HCT116 (cell line): ENCODE results near the gene RBBP8. TPM values are rescaled to one million over a fixed set of nuclear protein-coding genes. Genes with fewer than 3 reads are reported as not detected.
"Not testable (repeated sequence)": the region's sequence is repeated elsewhere in the genome, so short reads cannot be mapped to it uniquely, and the experiment has no call there.

Experiments
- ATAC-seq: fragments of 200-7000 bp; cut with Tn5 transposase; 2 replicates; pipeline ENCODE4 v1.9.1; 2020; ENCODE audit warnings: mild to moderate bottlenecking, moderate library complexity
- BruUV-seq: library from RNA; stranded (reverse); fragments of 400-500 nt; replicated peaks from 2 replicates; lab custom pipeline; 2021; lab: Mats Ljungman, UMichigan
- CTCF ChIA-PET: fragments of 300-600 bp; sonication (Branson Sonifier 250); formaldehyde crosslinking; loops from one replicate; lab custom pipeline; 2021; ENCODE audit warnings: antibody characterized with exemption; lab: Charles Lee
- POLR2A ChIA-PET: fragments of 300-600, 350-600 bp; sonication (Branson Sonifier 250); formaldehyde crosslinking; loops from one replicate; lab custom pipeline; 2021; ENCODE audit warnings: antibody characterized with exemption; lab: Charles Lee
- RAD21 ChIA-PET, 2 experiments: fragments of 300-600 bp; sonication (Branson Sonifier 250); formaldehyde crosslinking; loops; one replicate each; lab custom pipeline; 2023; ENCODE audit warnings: low total read pairs in 2 of 2; ENCODE audit not compliant: uncharacterized antibody in 2 of 2, unreplicated experiment in 2 of 2, low non-redundant PET in 1 of 2; lab: Charles Lee
- DNase-seq: peaks from one replicate; pipeline ENCODE4 v3.0.0-alpha.2; 2010; ENCODE audit warnings: low read depth, low spot score
- H2AFZ ChIP-seq: fragments of 200-600 bp; shearing (Covaris generic), sonication (generic); 2 replicates; pipeline ENCODE4 v1.6.1; 2017; ENCODE audit warnings: low read depth, mixed run types, mixed read lengths, antibody characterized with exemption, low read length; ENCODE audit not compliant: poor library complexity, severe bottlenecking
- H3K27ac ChIP-seq: 2 replicates; pipeline ENCODE4 v1.5.1; 2012; ENCODE audit warnings: low read depth, low read length
- H3K27me3 ChIP-seq: fragments of 200-600 bp; sonication (generic); 2 replicates; pipeline ENCODE4 v1.6.1; 2016; ENCODE audit warnings: mixed run types, low read length, mixed read lengths; ENCODE audit not compliant: insufficient read depth
- H3K36me3 ChIP-seq, 2 experiments: fragments of 200-500 bp in 1 of 2; fragments of 200-600 bp in 1 of 2; sonication (Bioruptor generic) in 1 of 2; sonication (generic) in 1 of 2; 2 replicates each; pipeline versions ENCODE4 v1.5.1 to v1.6.1; 2014 to 2016; ENCODE audit warnings: low read length in 2 of 2, inconsistent platforms in 1 of 2, mixed read lengths in 1 of 2, mixed run types in 1 of 2; ENCODE audit not compliant: insufficient read depth in 2 of 2, control insufficient read depth in 1 of 2
- H3K4me1 ChIP-seq, 2 experiments: fragments of 200-600 bp in 1 of 2; sonication (generic) in 1 of 2; 2 replicates each; pipeline versions ENCODE4 v1.5.1 to v1.6.1; 2012 to 2017; ENCODE audit warnings: low read length in 2 of 2, inconsistent platforms in 1 of 2, mild to moderate bottlenecking in 1 of 2, mixed read lengths in 1 of 2, mixed run types in 1 of 2, moderate library complexity in 1 of 2; ENCODE audit not compliant: insufficient read depth in 2 of 2, control insufficient read depth in 1 of 2
- H3K4me2 ChIP-seq: fragments of 200-600 bp; sonication (generic); 2 replicates; pipeline ENCODE4 v1.6.1; 2017; ENCODE audit warnings: mixed run types, low read length, mixed read lengths
- H3K4me3 ChIP-seq, 2 experiments: fragments of 200-600 bp in 1 of 2; sonication (generic) in 1 of 2; replicated peaks in 1 of 2; 2 replicates each; pipeline ENCODE4 v1.5.1; 2011 to 2016; ENCODE audit warnings: low read length in 2 of 2, control low read depth in 1 of 2, low read depth in 1 of 2, mild to moderate bottlenecking in 1 of 2, mixed read lengths in 1 of 2, mixed run types in 1 of 2
- H3K79me2 ChIP-seq: fragments of 200-600 bp; sonication (generic); 2 replicates; pipeline ENCODE4 v1.6.1; 2017; ENCODE audit warnings: mild to moderate bottlenecking, mixed run types, low read length, moderate library complexity, mixed read lengths; ENCODE audit not compliant: insufficient read depth
- H3K9ac ChIP-seq: fragments of 200-600 bp; sonication (generic); 2 replicates; pipeline ENCODE4 v1.6.1; 2016; ENCODE audit warnings: low read length, mixed read lengths
- H3K9me2 ChIP-seq: fragments of 200-600 bp; sonication (generic), shearing (Covaris generic); 2 replicates; pipeline ENCODE4 v1.6.1; 2017; ENCODE audit warnings: mixed run types, mild to moderate bottlenecking, moderate library complexity; ENCODE audit not compliant: insufficient read depth
- H3K9me3 ChIP-seq, 2 experiments: fragments of 200-500 bp in 1 of 2; fragments of 200-600 bp in 1 of 2; sonication (Bioruptor generic) in 1 of 2; sonication (generic) in 1 of 2; 2 replicates each; pipeline ENCODE4 v1.6.1; 2014 to 2017; ENCODE audit warnings: low read length in 2 of 2, mixed read lengths in 2 of 2, inconsistent platforms in 1 of 2, low read depth in 1 of 2, mild to moderate bottlenecking in 1 of 2, mixed run types in 1 of 2, moderate library complexity in 1 of 2; ENCODE audit not compliant: control insufficient read depth in 1 of 2, insufficient read depth in 1 of 2
- H4K20me1 ChIP-seq: fragments of 200-600 bp; sonication (generic), shearing (Covaris generic); 2 replicates; pipeline ENCODE4 v1.6.1; 2017; ENCODE audit warnings: mixed run types, mild to moderate bottlenecking, moderate library complexity; ENCODE audit not compliant: insufficient read depth
- ATF3 ChIP-seq: IDR thresholded peaks from 2 replicates; pipeline ENCODE4 v1.6.1; 2012
- CBX3 ChIP-seq: IDR thresholded peaks from 2 replicates; pipeline ENCODE4 v1.6.1; 2012; ENCODE audit warnings: low read depth
- EGR1 ChIP-seq: IDR thresholded peaks from 2 replicates; pipeline ENCODE4 v1.6.1; 2012; ENCODE audit warnings: low read depth
- ELF1 ChIP-seq: IDR thresholded peaks from 2 replicates; pipeline ENCODE4 v1.6.1; 2012; ENCODE audit warnings: low read depth, borderline replicate concordance
- FOSL1 ChIP-seq: IDR thresholded peaks from 2 replicates; pipeline ENCODE4 v1.6.1; 2012; ENCODE audit warnings: low read depth
- MAX ChIP-seq: IDR thresholded peaks from 2 replicates; pipeline ENCODE4 v1.6.1; 2012
- POLR2A ChIP-seq: IDR thresholded peaks from 2 replicates; pipeline ENCODE4 v1.7.0; 2011; ENCODE audit warnings: borderline replicate concordance; ENCODE audit not compliant: insufficient read depth, insufficient read length; ENCODE audit errors: extremely low read depth
- POLR2AphosphoS5 ChIP-seq: IDR thresholded peaks from 2 replicates; pipeline ENCODE4 v1.6.1; 2011; ENCODE audit warnings: mild to moderate bottlenecking, low read depth, low read length, moderate library complexity
- RAD21 ChIP-seq: IDR thresholded peaks from 2 replicates; pipeline ENCODE4 v1.6.1; 2012; ENCODE audit warnings: low read depth, mild to moderate bottlenecking
- SIN3A ChIP-seq: IDR thresholded peaks from 2 replicates; pipeline ENCODE4 v1.6.1; 2012; ENCODE audit warnings: low read depth
- SP1 ChIP-seq: IDR thresholded peaks from 2 replicates; pipeline ENCODE4 v1.6.1; 2012; ENCODE audit warnings: low read depth
- YY1 ChIP-seq: IDR thresholded peaks from 2 replicates; pipeline ENCODE4 v1.6.1; 2011; ENCODE audit warnings: low read length, low read depth, moderate library complexity, mild to moderate bottlenecking; ENCODE audit not compliant: insufficient replicate concordance; ENCODE audit errors: extremely low read depth
- intact Hi-C: fragments of 100-400 bp; cut with micrococcal nuclease; formaldehyde crosslinking; loops from 2 replicates; pipeline ENCODE4 v1.10.0; 2022
- total RNA-seq: library from RNA; stranded (reverse); gene quantifications from one replicate; pipeline ENCODE4 v1.2.1, GENCODE V29; 2021; ENCODE audit not compliant: unreplicated experiment

The RBBP8 gene
- total RNA-seq, 1 experiment from 2014 or later, result 66.6 TPM

- no peak overlapping the region for H2AFZ ChIP-seq
- H3K4me3 ChIP-seq, result no peak overlapping the region
- no peaks in the 10 kb centered on the region for H3K36me3 ChIP-seq
- intact Hi-C loops, result no loop called here
- ChIA-PET CTCF (no interaction called here), POLR2A (no interaction called here), RAD21 (no interaction called here)
- no peak overlapping the region for H3K9ac ChIP-seq
- ATAC-seq, result no peak
- H3K27ac ChIP-seq, result no peak overlapping the region
- no peak overlapping the region for H3K4me2 ChIP-seq
- H3K9me2 ChIP-seq, result no peaks in the 10 kb centered on the region
- no TSS peak for BruUV-seq
- H3K4me1 ChIP-seq, result no peaks in the 10 kb centered on the region
- no peaks in the 10 kb centered on the region for H4K20me1 ChIP-seq
- no peaks in the 10 kb centered on the region for H3K9me3 ChIP-seq
- H3K79me2 ChIP-seq, result no peaks in the 10 kb centered on the region
- TF ChIP-seq ELF1 (no peak), SP1 (no peak), CBX3 (no peak), POLR2AphosphoS5 (no peak), POLR2A (no peak), RAD21 (no peak), MAX (no peak), ATF3 (no peak), YY1 (no peak), SIN3A (no peak), FOSL1 (no peak), EGR1 (no peak)
- no peaks in the 10 kb centered on the region for H3K27me3 ChIP-seq
- no peak for DNase-seq
Observed at GRCh38 chr18:22883827-22884226, 49.3 kb upstream of the RBBP8 start.

GRCh38 chr18:22885694-22886093 is 47.4 kb upstream of the RBBP8 start:
- H3K36me3 ChIP-seq, H3K9me3 ChIP-seq, CTCF ChIA-PET, H3K4me2 ChIP-seq, H2AFZ ChIP-seq, ATAC-seq, H3K9ac ChIP-seq, H3K27ac ChIP-seq, H3K4me1 ChIP-seq, H3K79me2 ChIP-seq, H4K20me1 ChIP-seq, DNase-seq, H3K4me3 ChIP-seq, H3K9me2 ChIP-seq, POLR2A ChIA-PET, BruUV-seq, intact Hi-C loops, H3K27me3 ChIP-seq: not testable (repeated sequence)
- RAD21 ChIA-PET, result interaction anchor here in 1 of 2 experiments (0.7 kb wide), 1 partner anchor 69 kb away, joined by 4 read pairs; no protein-coding TSS in a partner anchor
